ENCODE data around the gene TNFRSF9. TPM values are rescaled to one million over a fixed set of nuclear protein-coding genes. Genes with fewer than 3 reads are reported as not detected.

The TNFRSF9 gene
- total and polyA plus RNA-seq, 9 of the 15 experiments (the other 6 are each of a cell fraction or from before 2014, with no cell fraction given): 0.04 to 0.29 (median 0.08) TPM; not detected in 1

- TF ChIP-seq MEF2A (IDR thresholded peaks at IDR 0.05; ENCODE audit: control insufficient read depth, low read depth, low read length) (no peak), CEBPG (CRISPR knock-in tag; IDR thresholded peaks at IDR 0.05) (no peak), CEBPG (tag; conservative IDR thresholded peaks at IDR 0.05 in 1 of 2, IDR thresholded peaks at IDR 0.05 in 1 of 2) (no peak), RAD21 (CRISPR knock-in tag; conservative IDR thresholded peaks at IDR 0.05 in 1 of 2, IDR thresholded peaks at IDR 0.05 in 1 of 2) (peak; percentile 24 to 40; a peak in 3 of 4 replicates), EP400 (IDR thresholded peaks at IDR 0.05) (peak; percentile 94), NR2C2 (CRISPR knock-in tag; IDR thresholded peaks at IDR 0.05) (peak; percentile 54), NR2C2 (tag; IDR thresholded peaks at IDR 0.05) (peak; percentile 90), ZBTB1 (CRISPR knock-in tag; IDR thresholded peaks at IDR 0.05; ENCODE audit: borderline replicate concordance, low read depth) (no peak; the same call in 1 of the 2 replicates), DMBX1 (CRISPR knock-in tag; IDR thresholded peaks at IDR 0.05; ENCODE audit: borderline replicate concordance) (no peak), CBX3 (IDR thresholded peaks at IDR 0.05; ENCODE audit: borderline replicate concordance in 1 of 2, low read length in 2 of 2) (no peak), BRD4 (IDR thresholded peaks at IDR 0.05) (0 out of 2 replicates have a peak, but pooled peaks have one; percentile 63), HES1 (IDR thresholded peaks at IDR 0.05; ENCODE audit: low read depth) (no peak), ZNF695 (CRISPR knock-in tag; IDR thresholded peaks at IDR 0.05) (peak; percentile 46; the same call in 1 of the 2 replicates), HMG20A (CRISPR knock-in tag; conservative IDR thresholded peaks at IDR 0.05) (no peak), PCBP1 (IDR thresholded peaks at IDR 0.05; ENCODE audit: low read depth, low read length, poor library complexity, severe bottlenecking) (peak; percentile 97), POLR2AphosphoS2 (IDR thresholded peaks at IDR 0.05; ENCODE audit: low read length) (peak; percentile 72; the same call in 1 of the 2 replicates), CCNT2 (IDR thresholded peaks at IDR 0.05; ENCODE audit: borderline replicate concordance, extremely low read depth, insufficient read length, low read depth, low read length) (peak; percentile 91), MAFF (IDR thresholded peaks at IDR 0.05; ENCODE audit: low read length) (peak; percentile 71; the same call in 1 of the 2 replicates), CGGBP1 (CRISPR knock-in tag; IDR thresholded peaks at IDR 0.05) (no peak), ZNF511 (CRISPR knock-in tag; IDR thresholded peaks at IDR 0.05) (0 out of 2 replicates have a peak, but pooled peaks have one; percentile 42)
- TF ChIP-seq, protein P1, sequence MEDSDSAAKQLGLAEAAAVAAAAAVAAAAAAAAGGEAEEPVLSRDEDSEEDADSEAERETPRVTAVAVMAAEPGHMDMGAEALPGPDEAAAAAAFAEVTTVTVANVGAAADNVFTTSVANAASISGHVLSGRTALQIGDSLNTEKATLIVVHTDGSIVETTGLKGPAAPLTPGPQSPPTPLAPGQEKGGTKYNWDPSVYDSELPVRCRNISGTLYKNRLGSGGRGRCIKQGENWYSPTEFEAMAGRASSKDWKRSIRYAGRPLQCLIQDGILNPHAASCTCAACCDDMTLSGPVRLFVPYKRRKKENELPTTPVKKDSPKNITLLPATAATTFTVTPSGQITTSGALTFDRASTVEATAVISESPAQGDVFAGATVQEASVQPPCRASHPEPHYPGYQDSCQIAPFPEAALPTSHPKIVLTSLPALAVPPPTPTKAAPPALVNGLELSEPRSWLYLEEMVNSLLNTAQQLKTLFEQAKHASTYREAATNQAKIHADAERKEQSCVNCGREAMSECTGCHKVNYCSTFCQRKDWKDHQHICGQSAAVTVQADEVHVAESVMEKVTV (CRISPR knock-in tag; IDR thresholded peaks at IDR 0.05): no peak
Measured at GRCh38 chr1:7961216-7962013, 20.8 kb upstream of the TNFRSF9 start, which contains the start of gene PARK7 (continued).

All from K562 (cell line).